SK-N-SH (cell line): Measurements from ENCODE around the gene POLR1C. TPM values are rescaled to one million over a fixed set of nuclear protein-coding genes. Genes with fewer than 3 reads are reported as not detected.

Experiments
- CTCF ChIA-PET: fragments of 300-600, 350-600 bp; formaldehyde crosslinking; extraction: SDS; loops from one replicate; lab custom pipeline; 2021; lab: Yijun Ruan, JAX
- POLR2A ChIA-PET: fragments of 350-600 bp; sonication (Branson Sonifier 250); formaldehyde crosslinking; extraction: SDS; loops from one replicate; lab custom pipeline; 2020; ENCODE audit warnings: antibody characterized with exemption, inconsistent platforms; lab: Yijun Ruan, JAX
- DNase-seq: peaks from one replicate; pipeline ENCODE4 v3.0.0; 2012
- H2AFZ ChIP-seq: fragments of 200-600 bp; sonication (generic); 2 replicates; pipeline ENCODE4 v1.8.1; 2016; ENCODE audit warnings: antibody characterized with exemption, mild to moderate bottlenecking, low read depth
- H3F3A ChIP-seq: fragments of 200-600 bp; sonication (generic); replicated peaks from 2 replicates; pipeline ENCODE3; 2016; ENCODE audit warnings: antibody characterized with exemption, mild to moderate bottlenecking; ENCODE audit not compliant: insufficient read depth
- H3K27ac ChIP-seq, 2 experiments: fragments of 200-500 bp in 1 of 2; fragments of 200-600 bp in 1 of 2; sonication (Bioruptor generic) in 1 of 2; sonication (generic), shearing (Covaris generic) in 1 of 2; 2 replicates each; pipeline versions ENCODE4 v1.5.1 to v1.6.1; 2014 to 2016; ENCODE audit warnings: low read depth in 2 of 2, inconsistent platforms in 1 of 2, low read length in 1 of 2, mild to moderate bottlenecking in 1 of 2, mixed read lengths in 1 of 2
- H3K27me3 ChIP-seq: fragments of 200-600 bp; sonication (generic), shearing (Covaris generic); 2 replicates; pipeline ENCODE4 v1.6.1; 2016; ENCODE audit warnings: mixed run types; ENCODE audit not compliant: insufficient read depth
- H3K36me3 ChIP-seq, 2 experiments: fragments of 200-500 bp in 1 of 2; fragments of 200-600 bp in 1 of 2; sonication (Bioruptor generic) in 1 of 2; sonication (generic) in 1 of 2; replicated peaks in 1 of 2; 2 replicates each; pipeline versions ENCODE3 to v1.5.1; 2014 to 2016; ENCODE audit warnings: low read length in 1 of 2, mild to moderate bottlenecking in 1 of 2; ENCODE audit not compliant: insufficient read depth in 2 of 2, control insufficient read depth in 1 of 2
- H3K4me1 ChIP-seq, 2 experiments: fragments of 200-500 bp in 1 of 2; fragments of 200-600 bp in 1 of 2; sonication (Bioruptor generic) in 1 of 2; sonication (generic), shearing (Covaris generic) in 1 of 2; 2 replicates each; pipeline versions ENCODE4 v1.5.1 to v1.6.1; 2014 to 2016; ENCODE audit warnings: low read depth in 1 of 2, low read length in 1 of 2, mixed run types in 1 of 2; ENCODE audit not compliant: insufficient read depth in 2 of 2, control insufficient read depth in 1 of 2
- H3K4me2 ChIP-seq: fragments of 200-600 bp; sonication (generic), shearing (Covaris generic); 2 replicates; pipeline ENCODE4 v1.6.1; 2017; ENCODE audit warnings: mixed run types
- H3K4me3 ChIP-seq, 2 experiments: fragments of 200-500 bp in 1 of 2; fragments of 200-600 bp in 1 of 2; sonication (Bioruptor generic) in 1 of 2; sonication (generic), shearing (Covaris generic) in 1 of 2; 2 replicates each; pipeline versions ENCODE4 v1.5.1 to v1.8.1; 2014 to 2016; ENCODE audit warnings: low read depth in 2 of 2, inconsistent platforms in 1 of 2, low read length in 1 of 2, mild to moderate bottlenecking in 1 of 2, mixed read lengths in 1 of 2, moderate library complexity in 1 of 2
- H3K79me2 ChIP-seq: fragments of 200-600 bp; sonication (generic); 2 replicates; pipeline ENCODE4 v1.8.1; 2017; ENCODE audit warnings: mild to moderate bottlenecking; ENCODE audit not compliant: insufficient read depth
- H3K9ac ChIP-seq: fragments of 200-600 bp; sonication (generic); 2 replicates; pipeline ENCODE4 v1.6.1; 2017; ENCODE audit warnings: mixed run types
- H3K9me2 ChIP-seq: fragments of 200-600 bp; sonication (generic); 2 replicates; pipeline ENCODE4 v1.6.1; 2017; ENCODE audit warnings: mixed run types
- H3K9me3 ChIP-seq: fragments of 200-600 bp; sonication (generic); 2 replicates; pipeline ENCODE4 v1.6.1; 2017; ENCODE audit warnings: mixed run types, mild to moderate bottlenecking, moderate library complexity
- H4K20me1 ChIP-seq: fragments of 200-600 bp; sonication (generic); 2 replicates; pipeline ENCODE4 v1.6.1; 2017; ENCODE audit warnings: mild to moderate bottlenecking, mixed run types; ENCODE audit not compliant: insufficient read depth
- EP300 ChIP-seq, 2 experiments: IDR thresholded peaks; 2 replicates each; pipeline versions ENCODE4 v1.4.0 to v1.6.1; 2012; ENCODE audit warnings: borderline replicate concordance in 1 of 2, low read depth in 1 of 2, low read length in 1 of 2
- EZH2phosphoT487 ChIP-seq: fragments of 200-600 bp; sonication (generic); IDR thresholded peaks from 2 replicates; pipeline ENCODE4 v1.6.1; 2017; ENCODE audit warnings: low read depth, mixed run types, mild to moderate bottlenecking, antibody characterized with exemption, moderate library complexity, borderline replicate concordance
- FOSL2 ChIP-seq: IDR thresholded peaks from 2 replicates; pipeline ENCODE4 v1.4.0; 2012; ENCODE audit warnings: low read depth, mild to moderate bottlenecking, moderate library complexity, borderline replicate concordance
- FOXM1 ChIP-seq: IDR thresholded peaks from 2 replicates; pipeline ENCODE4 v1.4.0; 2012; ENCODE audit warnings: low read depth, mild to moderate bottlenecking
- GABPA ChIP-seq: IDR thresholded peaks from 2 replicates; pipeline ENCODE4 v1.4.0; 2012; ENCODE audit warnings: low read depth, mild to moderate bottlenecking
- GATA2 ChIP-seq: sonication (generic); formaldehyde crosslinking; IDR thresholded peaks from 2 replicates; pipeline ENCODE4 v1.5.0; 2020; ENCODE audit warnings: mild to moderate bottlenecking, missing genetic modification reagents
- JUND ChIP-seq: IDR thresholded peaks from 2 replicates; pipeline ENCODE4 v1.4.0; 2012
- MEF2A ChIP-seq: IDR thresholded peaks from 2 replicates; pipeline ENCODE4 v1.4.0; 2012; ENCODE audit warnings: low read depth, borderline replicate concordance
- MXI1 ChIP-seq: IDR thresholded peaks from 2 replicates; pipeline ENCODE4 v1.6.1; 2012; ENCODE audit warnings: mild to moderate bottlenecking, low read depth, low read length, improper control_type of control experiment
- RCOR1 ChIP-seq: fragments of 150-350 bp; IDR thresholded peaks from 2 replicates; pipeline ENCODE4 v1.6.1; 2017; ENCODE audit warnings: antibody characterized with exemption, low read length
- RFX5 ChIP-seq: IDR thresholded peaks from 2 replicates; pipeline ENCODE4 v1.6.1; 2012; ENCODE audit warnings: mild to moderate bottlenecking, improper control_type of control experiment, low read length
- SMC3 ChIP-seq: IDR thresholded peaks from 2 replicates; pipeline ENCODE4 v1.6.1; 2012; ENCODE audit warnings: low read depth, low read length, improper control_type of control experiment
- TAF1 ChIP-seq: IDR thresholded peaks from 2 replicates; pipeline ENCODE4 v1.6.1; 2012; ENCODE audit warnings: low read depth, mild to moderate bottlenecking, low read length, moderate library complexity, borderline replicate concordance
- TCF12 ChIP-seq: IDR thresholded peaks from 2 replicates; pipeline ENCODE4 v1.4.0; 2012
- TEAD4 ChIP-seq: IDR thresholded peaks from 2 replicates; pipeline ENCODE4 v1.4.0; 2012; ENCODE audit warnings: mild to moderate bottlenecking, borderline replicate concordance; ENCODE audit not compliant: insufficient read depth
- YY1 ChIP-seq: IDR thresholded peaks from 2 replicates; pipeline ENCODE4 v1.4.0; 2012; ENCODE audit warnings: low read depth, mild to moderate bottlenecking
- WGBS: methylation state at CpG from one replicate; pipeline ENCODE4 v1.1.6; 2017; ENCODE audit warnings: low lambda C conversion rate; 5-methylcytosine and 5-hydroxymethylcytosine counted together
- polyA plus RNA-seq, 3 experiments: library from polyadenylated mRNA; depleted of rRNA; stranded (reverse); fragments of >200 nt; gene quantifications; 2 replicates each; pipeline ENCODE4 v1.2.3, GENCODE V29; 2012
- TF ChIP-seq, protein P1 (sequence below): IDR thresholded peaks from 2 replicates; pipeline ENCODE4; 2012
- TF ChIP-seq, protein P2 (sequence below): IDR thresholded peaks from 2 replicates; pipeline ENCODE4 v1.4.0; 2012; ENCODE audit warnings: low read depth
- TF ChIP-seq, protein P3 (sequence below): IDR thresholded peaks from 2 replicates; pipeline ENCODE4 v1.6.1; 2012; ENCODE audit warnings: mild to moderate bottlenecking, low read depth, low read length, moderate library complexity
- TF ChIP-seq, protein P4 (sequence below): fragments of 200-600 bp; sonication (generic); IDR thresholded peaks from 2 replicates; pipeline ENCODE4 v1.6.1; 2017; ENCODE audit warnings: antibody characterized with exemption, mild to moderate bottlenecking, moderate library complexity
- TF ChIP-seq, protein P5 (sequence below): fragments of 150-350 bp; IDR thresholded peaks from 2 replicates; pipeline ENCODE4 v1.6.1; 2017; ENCODE audit warnings: antibody characterized with exemption, low read length, low read depth, borderline replicate concordance

The POLR1C gene
- polyA plus RNA-seq, 1 of the 3 experiments (the other 2 are of a cell fraction), result 59.1 TPM

DNA sequence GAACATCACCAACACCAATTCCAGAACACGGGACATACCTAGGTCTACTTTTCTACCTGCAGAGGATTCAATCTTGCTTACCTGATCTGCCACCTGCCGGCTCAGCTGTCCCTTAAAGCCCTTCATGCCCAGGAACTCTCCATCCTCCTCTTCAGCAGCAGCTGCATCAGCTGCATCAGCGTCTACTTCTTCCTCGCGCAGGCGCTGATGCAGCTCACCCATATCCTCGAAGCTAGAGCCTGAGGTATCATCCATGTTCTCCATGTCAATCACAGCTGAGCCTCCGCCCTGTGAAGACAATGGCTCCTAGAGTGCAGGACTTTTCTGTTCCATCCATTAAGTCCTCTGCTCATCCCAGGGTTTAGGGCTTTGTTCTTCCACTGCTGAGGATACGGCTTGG is 1.1 kb upstream of the POLR1C start:
- H3K9ac ChIP-seq, result peak overlapping the region; percentile 97
- H4K20me1 ChIP-seq, result 0 out of 2 replicates have a peak, but pooled peaks cover 10% of the 10 kb centered on the region
- WGBS, result 17% methylated on average over 9 of the region's 9 CpGs
- H3K4me2 ChIP-seq, result peak overlapping the region; percentile 82
- H3K79me2 ChIP-seq, result peaks cover 64% of the 10 kb centered on the region
- ChIA-PET CTCF (interaction anchor here (0.8 to 3.1 kb wide), 4 partner anchors 8 to 130 kb away, joined by 3 to 21 read pairs (median 8); no protein-coding TSS in a partner anchor), POLR2A (interaction anchor here (1.1 to 1.7 kb wide), 2 partner anchors 10 to 39 kb away, joined by 6 to 7 read pairs; partner anchors contain the start of gene TJAP1)
- no peaks in the 10 kb centered on the region for H3K9me3 ChIP-seq
- peak overlapping the region; percentile 83 to 88; a peak in 3 of 4 replicates for H3K27ac ChIP-seq
- H3F3A ChIP-seq, result peaks cover 12% of the 10 kb centered on the region
- H3K4me1 ChIP-seq, result peaks cover 13 to 19% of the 10 kb centered on the region in 2 experiments
- H3K27me3 ChIP-seq, result no peaks in the 10 kb centered on the region
- no peak overlapping the region for H2AFZ ChIP-seq
- TF ChIP-seq MXI1 (no peak), TCF12 (no peak)
- TF ChIP-seq, protein P1, sequence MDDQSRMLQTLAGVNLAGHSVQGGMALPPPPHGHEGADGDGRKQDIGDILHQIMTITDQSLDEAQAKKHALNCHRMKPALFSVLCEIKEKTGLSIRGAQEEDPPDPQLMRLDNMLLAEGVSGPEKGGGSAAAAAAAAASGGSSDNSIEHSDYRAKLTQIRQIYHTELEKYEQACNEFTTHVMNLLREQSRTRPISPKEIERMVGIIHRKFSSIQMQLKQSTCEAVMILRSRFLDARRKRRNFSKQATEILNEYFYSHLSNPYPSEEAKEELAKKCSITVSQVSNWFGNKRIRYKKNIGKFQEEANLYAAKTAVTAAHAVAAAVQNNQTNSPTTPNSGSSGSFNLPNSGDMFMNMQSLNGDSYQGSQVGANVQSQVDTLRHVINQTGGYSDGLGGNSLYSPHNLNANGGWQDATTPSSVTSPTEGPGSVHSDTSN, result peak; percentile 29
- peak overlapping the region; percentile 86 to 100 for H3K4me3 ChIP-seq
- H3K9me2 ChIP-seq, result no peaks in the 10 kb centered on the region
- DNase-seq, result no peak
- peaks cover 47 to 61% of the 10 kb centered on the region in 2 experiments for H3K36me3 ChIP-seq

DNA sequence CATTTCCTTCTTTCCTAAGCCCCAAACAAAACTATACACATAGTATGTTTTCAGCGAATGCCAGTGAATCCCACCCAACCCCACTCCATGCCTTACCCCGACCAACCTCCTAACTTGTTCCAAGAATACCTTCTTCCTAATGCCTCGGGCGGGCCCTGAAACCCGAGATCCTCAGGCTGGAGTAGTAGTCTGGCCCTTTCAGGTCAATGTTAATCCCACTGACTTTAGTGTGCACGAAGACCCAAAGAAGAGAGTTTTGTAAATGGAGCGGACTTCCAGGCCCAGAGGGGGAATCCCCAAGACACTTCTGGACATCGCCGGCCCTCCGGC is 557 bp upstream of the POLR1C start:
- Histone ChIP-seq H3K36me3 (peaks cover 47 to 61% of the 10 kb centered on the region in 2 experiments), H2AFZ (peak overlapping the region; percentile 93), H3K4me3 (peak overlapping the region; percentile 86 to 100), H3K4me2 (peak overlapping the region; percentile 82), H3K27me3 (no peaks in the 10 kb centered on the region), H3K9ac (peak overlapping the region; percentile 97), H3K9me2 (no peaks in the 10 kb centered on the region), H3K4me1 (peaks cover 13 to 19% of the 10 kb centered on the region in 2 experiments), H3K27ac (peak overlapping the region; percentile 83 to 88), H3K79me2 (peaks cover 64% of the 10 kb centered on the region), H4K20me1 (0 out of 2 replicates have a peak, but pooled peaks cover 10% of the 10 kb centered on the region), H3F3A (peaks cover 10% of the 10 kb centered on the region), H3K9me3 (no peaks in the 10 kb centered on the region)
- no peak for DNase-seq
- ChIA-PET POLR2A (interaction anchor here (0.8 to 1.7 kb wide), 6 partner anchors 10 to 731 kb away, joined by 3 to 7 read pairs (median 4); partner anchors contain the start of genes HSP90AB1 and TJAP1), CTCF (interaction anchor here (0.8 to 3.1 kb wide), 4 partner anchors 9 to 130 kb away, joined by 3 to 21 read pairs (median 8); no protein-coding TSS in a partner anchor)
- 0% methylated on average over 7 of the region's 10 CpGs for WGBS
- TF ChIP-seq RFX5 (no peak), TAF1 (no peak), TEAD4 (no peak), FOXM1 (no peak), EZH2phosphoT487 (no peak), MEF2A (no peak), GABPA (no peak), EP300 (IDR thresholded peaks at IDR 0.05; ENCODE audit: borderline replicate concordance in 1 of 2, low read depth in 1 of 2, low read length in 1 of 2) (no peak), FOSL2 (no peak), RCOR1 (no peak), MXI1 (no peak), YY1 (no peak), JUND (no peak), SMC3 (no peak), GATA2 (CRISPR knock-in tag) (no peak)
- TF ChIP-seq, protein P2, sequence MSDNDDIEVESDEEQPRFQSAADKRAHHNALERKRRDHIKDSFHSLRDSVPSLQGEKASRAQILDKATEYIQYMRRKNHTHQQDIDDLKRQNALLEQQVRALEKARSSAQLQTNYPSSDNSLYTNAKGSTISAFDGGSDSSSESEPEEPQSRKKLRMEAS, result no peak
- TF ChIP-seq, protein P3, sequence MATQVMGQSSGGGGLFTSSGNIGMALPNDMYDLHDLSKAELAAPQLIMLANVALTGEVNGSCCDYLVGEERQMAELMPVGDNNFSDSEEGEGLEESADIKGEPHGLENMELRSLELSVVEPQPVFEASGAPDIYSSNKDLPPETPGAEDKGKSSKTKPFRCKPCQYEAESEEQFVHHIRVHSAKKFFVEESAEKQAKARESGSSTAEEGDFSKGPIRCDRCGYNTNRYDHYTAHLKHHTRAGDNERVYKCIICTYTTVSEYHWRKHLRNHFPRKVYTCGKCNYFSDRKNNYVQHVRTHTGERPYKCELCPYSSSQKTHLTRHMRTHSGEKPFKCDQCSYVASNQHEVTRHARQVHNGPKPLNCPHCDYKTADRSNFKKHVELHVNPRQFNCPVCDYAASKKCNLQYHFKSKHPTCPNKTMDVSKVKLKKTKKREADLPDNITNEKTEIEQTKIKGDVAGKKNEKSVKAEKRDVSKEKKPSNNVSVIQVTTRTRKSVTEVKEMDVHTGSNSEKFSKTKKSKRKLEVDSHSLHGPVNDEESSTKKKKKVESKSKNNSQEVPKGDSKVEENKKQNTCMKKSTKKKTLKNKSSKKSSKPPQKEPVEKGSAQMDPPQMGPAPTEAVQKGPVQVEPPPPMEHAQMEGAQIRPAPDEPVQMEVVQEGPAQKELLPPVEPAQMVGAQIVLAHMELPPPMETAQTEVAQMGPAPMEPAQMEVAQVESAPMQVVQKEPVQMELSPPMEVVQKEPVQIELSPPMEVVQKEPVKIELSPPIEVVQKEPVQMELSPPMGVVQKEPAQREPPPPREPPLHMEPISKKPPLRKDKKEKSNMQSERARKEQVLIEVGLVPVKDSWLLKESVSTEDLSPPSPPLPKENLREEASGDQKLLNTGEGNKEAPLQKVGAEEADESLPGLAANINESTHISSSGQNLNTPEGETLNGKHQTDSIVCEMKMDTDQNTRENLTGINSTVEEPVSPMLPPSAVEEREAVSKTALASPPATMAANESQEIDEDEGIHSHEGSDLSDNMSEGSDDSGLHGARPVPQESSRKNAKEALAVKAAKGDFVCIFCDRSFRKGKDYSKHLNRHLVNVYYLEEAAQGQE, result no peak
- TF ChIP-seq, protein P4, sequence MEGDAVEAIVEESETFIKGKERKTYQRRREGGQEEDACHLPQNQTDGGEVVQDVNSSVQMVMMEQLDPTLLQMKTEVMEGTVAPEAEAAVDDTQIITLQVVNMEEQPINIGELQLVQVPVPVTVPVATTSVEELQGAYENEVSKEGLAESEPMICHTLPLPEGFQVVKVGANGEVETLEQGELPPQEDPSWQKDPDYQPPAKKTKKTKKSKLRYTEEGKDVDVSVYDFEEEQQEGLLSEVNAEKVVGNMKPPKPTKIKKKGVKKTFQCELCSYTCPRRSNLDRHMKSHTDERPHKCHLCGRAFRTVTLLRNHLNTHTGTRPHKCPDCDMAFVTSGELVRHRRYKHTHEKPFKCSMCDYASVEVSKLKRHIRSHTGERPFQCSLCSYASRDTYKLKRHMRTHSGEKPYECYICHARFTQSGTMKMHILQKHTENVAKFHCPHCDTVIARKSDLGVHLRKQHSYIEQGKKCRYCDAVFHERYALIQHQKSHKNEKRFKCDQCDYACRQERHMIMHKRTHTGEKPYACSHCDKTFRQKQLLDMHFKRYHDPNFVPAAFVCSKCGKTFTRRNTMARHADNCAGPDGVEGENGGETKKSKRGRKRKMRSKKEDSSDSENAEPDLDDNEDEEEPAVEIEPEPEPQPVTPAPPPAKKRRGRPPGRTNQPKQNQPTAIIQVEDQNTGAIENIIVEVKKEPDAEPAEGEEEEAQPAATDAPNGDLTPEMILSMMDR, result no peak
- TF ChIP-seq, protein P5, sequence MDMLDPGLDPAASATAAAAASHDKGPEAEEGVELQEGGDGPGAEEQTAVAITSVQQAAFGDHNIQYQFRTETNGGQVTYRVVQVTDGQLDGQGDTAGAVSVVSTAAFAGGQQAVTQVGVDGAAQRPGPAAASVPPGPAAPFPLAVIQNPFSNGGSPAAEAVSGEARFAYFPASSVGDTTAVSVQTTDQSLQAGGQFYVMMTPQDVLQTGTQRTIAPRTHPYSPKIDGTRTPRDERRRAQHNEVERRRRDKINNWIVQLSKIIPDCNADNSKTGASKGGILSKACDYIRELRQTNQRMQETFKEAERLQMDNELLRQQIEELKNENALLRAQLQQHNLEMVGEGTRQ, result no peak
